GM10248 (cell line): Measurements from ENCODE around the gene PFKFB4.

Source experiments
- CTCF ChIA-PET: fragments of 300-600 bp; sonication (Branson Sonifier 250); formaldehyde crosslinking; extraction: SDS; loops from one replicate; lab custom pipeline; 2021; ENCODE audit warnings: antibody characterized with exemption; lab: Yijun Ruan, JAX
- POLR2A ChIA-PET: fragments of 350-650 bp; sonication (Branson Sonifier 250); formaldehyde crosslinking; extraction: SDS; loops from one replicate; lab custom pipeline; 2020; ENCODE audit warnings: antibody characterized with exemption; lab: Yijun Ruan, JAX
- DNase-seq: peaks from one replicate; pipeline ENCODE4 v3.0.0; 2012; ENCODE audit errors: extremely low spot score
- CTCF ChIP-seq: IDR thresholded peaks from 2 replicates; pipeline ENCODE4 v1.5.1; 2012; ENCODE audit warnings: mild to moderate bottlenecking, low read depth; ENCODE audit errors: extremely low read depth, missing control alignments, control extremely low read depth

Gene PFKFB4

GRCh38 chr3:48564022-48564421, 7.4 kb upstream of the PFKFB4 start:
- no peak for TF ChIP-seq CTCF
- DNase-seq, result no peak
- ChIA-PET CTCF (interaction anchor here (1.1 to 1.3 kb wide), 2 partner anchors 128 to 156 kb away, joined by 3 to 4 read pairs; no protein-coding TSS in a partner anchor), POLR2A (interaction anchor here (0.6 kb wide), 1 partner anchor 443 kb away, joined by 3 read pairs; the partner anchor contains the start of gene WDR6)

GRCh38 chr3:48563382-48563918, 6.8 kb upstream of the PFKFB4 start, which contains the start of gene UCN2:
Gene UCN2 (minus strand): TSS chr3:48563781. CDS start chr3:48563124, 657 bp downstream.
- TF ChIP-seq CTCF, result no peak
- CTCF ChIA-PET, result interaction anchor here (1.1 to 1.4 kb wide), 3 partner anchors 14 to 156 kb away, joined by 3 to 4 read pairs (median 4); no protein-coding TSS in a partner anchor
- POLR2A ChIA-PET, result interaction anchor here (0.6 kb wide), 1 partner anchor 444 kb away, joined by 3 read pairs; the partner anchor contains the start of gene WDR6
- no peak for DNase-seq

- ChIA-PET CTCF (interaction anchor here (1.0 to 2.5 kb wide), 5 partner anchors 13 to 155 kb away, joined by 3 to 8 read pairs (median 4); partner anchors contain the start of gene SLC26A6), POLR2A (no interaction called here)
- no peak for DNase-seq
- TF ChIP-seq CTCF, result no peak
Measured at GRCh38 chr3:48562367-48563095, 5.9 kb upstream of the PFKFB4 start.

GRCh38 chr3:48561045-48561736, 4.6 kb upstream of the PFKFB4 start:
- CTCF ChIA-PET, result interaction anchor here (1.3 to 3.5 kb wide), 3 partner anchors 13 to 326 kb away, joined by 3 to 34 read pairs (median 8); partner anchors contain the start of gene SLC26A6
- peak; percentile 75 for DNase-seq
- POLR2A ChIA-PET, result no interaction called here
- peak; percentile 32 for TF ChIP-seq CTCF

- ChIA-PET CTCF (interaction anchor here (1.3 to 3.5 kb wide), 4 partner anchors 12 to 327 kb away, joined by 3 to 34 read pairs (median 18); partner anchors contain the start of gene SLC26A6), POLR2A (no interaction called here)
- TF ChIP-seq CTCF, result no peak
- DNase-seq, result no peak
Measured at GRCh38 chr3:48560648-48561018, 4.0 kb upstream of the PFKFB4 start.
